BLaER1 (cell line): ENCODE data around the gene DEFB132.
"Not testable (repeated sequence)": the region's sequence is repeated elsewhere in the genome, so short reads cannot be mapped to it uniquely, and the experiment has no call there.

Experiments used
- H3K27ac ChIP-seq: shearing (Covaris generic); formaldehyde crosslinking; 2 replicates; pipeline ENCODE4 v1.8.1; 2022
- H3K27me3 ChIP-seq: shearing (Covaris generic); formaldehyde crosslinking; 2 replicates; pipeline ENCODE4 v1.8.1; 2022
- H3K36me3 ChIP-seq: shearing (Covaris generic); formaldehyde crosslinking; 2 replicates; pipeline ENCODE4 v1.8.1; 2022
- H3K4me1 ChIP-seq: shearing (Covaris generic); formaldehyde crosslinking; 2 replicates; pipeline ENCODE4 v1.8.1; 2022
- H3K4me2 ChIP-seq: shearing (Covaris generic); formaldehyde crosslinking; 2 replicates; pipeline ENCODE4 v1.8.1; 2022
- H3K4me3 ChIP-seq: shearing (Covaris generic); formaldehyde crosslinking; 2 replicates; pipeline ENCODE4 v1.8.1; 2022
- H3K9ac ChIP-seq: shearing (Covaris generic); formaldehyde crosslinking; 2 replicates; pipeline ENCODE4 v1.8.1; 2022
- H3K9me3 ChIP-seq: shearing (Covaris generic); formaldehyde crosslinking; 2 replicates; pipeline ENCODE4 v1.8.1; 2022
- H4K20me1 ChIP-seq: shearing (Covaris generic); formaldehyde crosslinking; 2 replicates; pipeline ENCODE4 v1.8.1; 2022
- Cebpa-rat ChIP-seq: shearing (Covaris generic); IDR thresholded peaks from 2 replicates; pipeline ENCODE4 v1.8.1; 2022

DEFB132 gene

GRCh38 chr20:257419-257818 is at the start of gene DEFB132:
TSS of gene DEFB132 (plus strand) at chr20:257724. CDS start at chr20:257779, 55 bp downstream.
- no peaks in the 10 kb centered on the region for H4K20me1 ChIP-seq
- no peaks in the 10 kb centered on the region for H3K4me1 ChIP-seq
- no peak within 1 kb of the TSS for H3K4me2 ChIP-seq
- H3K4me3 ChIP-seq, result no peak within 1 kb of the TSS
- H3K27me3 ChIP-seq, result no peaks in the 10 kb centered on the region
- no peak within 1 kb of the TSS for H3K9ac ChIP-seq
- no peaks in the 10 kb centered on the region for H3K36me3 ChIP-seq
- TF ChIP-seq Cebpa-rat, result no peak
- no peak within 1 kb of the TSS for H3K27ac ChIP-seq
- H3K9me3 ChIP-seq, result no peaks in the 10 kb centered on the region

- no peak for TF ChIP-seq Cebpa-rat
- no peak overlapping the region for H3K4me2 ChIP-seq
- no peaks in the 10 kb centered on the region for H3K27me3 ChIP-seq
- H3K36me3 ChIP-seq, result no peaks in the 10 kb centered on the region
- no peak overlapping the region for H3K27ac ChIP-seq
- H3K4me3 ChIP-seq, result no peak overlapping the region
- H4K20me1 ChIP-seq, result no peaks in the 10 kb centered on the region
- no peaks in the 10 kb centered on the region for H3K9me3 ChIP-seq
- H3K9ac ChIP-seq, result no peak overlapping the region
- no peaks in the 10 kb centered on the region for H3K4me1 ChIP-seq
These were observed 48.5 kb upstream of the DEFB132 start for GRCh38 chr20:208942-209566.

- no peaks in the 10 kb centered on the region for H3K36me3 ChIP-seq
- H3K9ac ChIP-seq, result no peak overlapping the region
- H3K4me3 ChIP-seq, result no peak overlapping the region
- no peaks in the 10 kb centered on the region for H4K20me1 ChIP-seq
- H3K9me3 ChIP-seq, result no peaks in the 10 kb centered on the region
- H3K4me2 ChIP-seq, result no peak overlapping the region
- H3K27me3 ChIP-seq, result no peaks in the 10 kb centered on the region
- no peak for TF ChIP-seq Cebpa-rat
- H3K4me1 ChIP-seq, result no peaks in the 10 kb centered on the region
- no peak overlapping the region for H3K27ac ChIP-seq
These were observed 46.6 kb upstream of the DEFB132 start for GRCh38 chr20:210809-211502.

GRCh38 chr20:214383-214782 is 43.1 kb upstream of the DEFB132 start:
- peaks cover 6% of the 10 kb centered on the region for H3K4me1 ChIP-seq
- H3K27me3 ChIP-seq, result no peaks in the 10 kb centered on the region
- no peaks in the 10 kb centered on the region for H3K36me3 ChIP-seq
- no peak overlapping the region for H3K27ac ChIP-seq
- no peak overlapping the region for H3K4me3 ChIP-seq
- no peaks in the 10 kb centered on the region for H3K9me3 ChIP-seq
- H3K9ac ChIP-seq, result no peak overlapping the region
- H3K4me2 ChIP-seq, result no peak overlapping the region
- no peak for TF ChIP-seq Cebpa-rat
- no peaks in the 10 kb centered on the region for H4K20me1 ChIP-seq

GRCh38 chr20:215796-216195 is 41.7 kb upstream of the DEFB132 start:
- H3K27ac ChIP-seq, result no peak overlapping the region
- peaks cover 6% of the 10 kb centered on the region for H3K4me1 ChIP-seq
- H3K27me3 ChIP-seq, result no peaks in the 10 kb centered on the region
- no peaks in the 10 kb centered on the region for H3K9me3 ChIP-seq
- no peaks in the 10 kb centered on the region for H3K36me3 ChIP-seq
- H3K9ac ChIP-seq, result no peak overlapping the region
- no peak overlapping the region for H3K4me3 ChIP-seq
- no peaks in the 10 kb centered on the region for H4K20me1 ChIP-seq
- no peak overlapping the region for H3K4me2 ChIP-seq
- no peak for TF ChIP-seq Cebpa-rat

- no peak for TF ChIP-seq Cebpa-rat
- H3K9ac ChIP-seq, result no peak overlapping the region
- H3K27ac ChIP-seq, result no peak overlapping the region
- no peaks in the 10 kb centered on the region for H4K20me1 ChIP-seq
- H3K4me2 ChIP-seq, result peak overlapping the region; percentile 33
- no peak overlapping the region for H3K4me3 ChIP-seq
- H3K27me3 ChIP-seq, result no peaks in the 10 kb centered on the region
- no peaks in the 10 kb centered on the region for H3K36me3 ChIP-seq
- H3K9me3 ChIP-seq, result no peaks in the 10 kb centered on the region
- peaks cover 6% of the 10 kb centered on the region for H3K4me1 ChIP-seq
These were observed 40.3 kb upstream of the DEFB132 start for GRCh38 chr20:217266-217665.

- TF ChIP-seq Cebpa-rat, result no peak
- H3K4me3 ChIP-seq, result no peak overlapping the region
- H3K4me1 ChIP-seq, result peaks cover 6% of the 10 kb centered on the region
- no peaks in the 10 kb centered on the region for H3K27me3 ChIP-seq
- no peak overlapping the region for H3K4me2 ChIP-seq
- H3K27ac ChIP-seq, result no peak overlapping the region
- H3K36me3 ChIP-seq, result no peaks in the 10 kb centered on the region
- no peaks in the 10 kb centered on the region for H3K9me3 ChIP-seq
- no peaks in the 10 kb centered on the region for H4K20me1 ChIP-seq
- no peak overlapping the region for H3K9ac ChIP-seq
These were observed 38.0 kb upstream of the DEFB132 start for GRCh38 chr20:219290-220115.

- Histone ChIP-seq H3K4me1 (peaks cover 6% of the 10 kb centered on the region), H3K9ac (no peak overlapping the region), H3K4me2 (no peak overlapping the region), H3K36me3 (no peaks in the 10 kb centered on the region), H4K20me1 (no peaks in the 10 kb centered on the region), H3K4me3 (no peak overlapping the region), H3K27me3 (no peaks in the 10 kb centered on the region), H3K9me3 (no peaks in the 10 kb centered on the region), H3K27ac (no peak overlapping the region)
- TF ChIP-seq Cebpa-rat, result no peak
These were observed 36.2 kb upstream of the DEFB132 start for GRCh38 chr20:221258-221830.

GRCh38 chr20:225879-226278 is 31.6 kb upstream of the DEFB132 start:
- H3K9ac ChIP-seq, H3K27ac ChIP-seq, H3K27me3 ChIP-seq, H3K36me3 ChIP-seq, H3K4me3 ChIP-seq, H4K20me1 ChIP-seq, H3K9me3 ChIP-seq, H3K4me2 ChIP-seq: not testable (repeated sequence)
- H3K4me1 ChIP-seq, result peaks cover 11% of the 10 kb centered on the region; the same call in 1 of the 2 replicates

GRCh38 chr20:226958-227357 is 30.6 kb upstream of the DEFB132 start, which contains the start of gene DEFB129:
TSS of gene DEFB129 (plus strand) at chr20:227258. CDS start at chr20:227289, 31 bp downstream.
- H3K4me3 ChIP-seq, result no peak within 1 kb of the TSS
- no peak within 1 kb of the TSS; the same call in 1 of the 2 replicates for H3K4me2 ChIP-seq
- H4K20me1 ChIP-seq, result no peaks in the 10 kb centered on the region
- no peaks in the 10 kb centered on the region for H3K9me3 ChIP-seq
- H3K9ac ChIP-seq, result no peak within 1 kb of the TSS
- no peak within 1 kb of the TSS for H3K27ac ChIP-seq
- peaks cover 11% of the 10 kb centered on the region; the same call in 1 of the 2 replicates for H3K4me1 ChIP-seq
- TF ChIP-seq Cebpa-rat, result no peak
- no peaks in the 10 kb centered on the region for H3K27me3 ChIP-seq
- no peaks in the 10 kb centered on the region for H3K36me3 ChIP-seq
